HCT116 (cell line): Measurements from ENCODE around the gene ZNF697. TPM values are rescaled to one million over a fixed set of nuclear protein-coding genes. Genes with fewer than 3 reads are reported as not detected.

Experiments
- ATAC-seq: fragments of 200-7000 bp; cut with Tn5 transposase; 2 replicates; pipeline ENCODE4 v1.9.1; 2020; ENCODE audit warnings: mild to moderate bottlenecking, moderate library complexity
- BruUV-seq: library from RNA; stranded (reverse); fragments of 400-500 nt; replicated peaks from 2 replicates; lab custom pipeline; 2021; lab: Mats Ljungman, UMichigan
- CTCF ChIA-PET: fragments of 300-600 bp; sonication (Branson Sonifier 250); formaldehyde crosslinking; loops from one replicate; lab custom pipeline; 2021; ENCODE audit warnings: antibody characterized with exemption; lab: Charles Lee
- POLR2A ChIA-PET: fragments of 300-600, 350-600 bp; sonication (Branson Sonifier 250); formaldehyde crosslinking; loops from one replicate; lab custom pipeline; 2021; ENCODE audit warnings: antibody characterized with exemption; lab: Charles Lee
- RAD21 ChIA-PET, 2 experiments: fragments of 300-600 bp; sonication (Branson Sonifier 250); formaldehyde crosslinking; loops; one replicate each; lab custom pipeline; 2023; ENCODE audit warnings: low total read pairs in 2 of 2; ENCODE audit not compliant: uncharacterized antibody in 2 of 2, unreplicated experiment in 2 of 2, low non-redundant PET in 1 of 2; lab: Charles Lee
- DNase-seq: peaks from one replicate; pipeline ENCODE4 v3.0.0-alpha.2; 2010; ENCODE audit warnings: low read depth, low spot score
- H2AFZ ChIP-seq: fragments of 200-600 bp; shearing (Covaris generic), sonication (generic); 2 replicates; pipeline ENCODE4 v1.6.1; 2017; ENCODE audit warnings: low read depth, mixed run types, mixed read lengths, antibody characterized with exemption, low read length; ENCODE audit not compliant: poor library complexity, severe bottlenecking
- H3K27ac ChIP-seq: 2 replicates; pipeline ENCODE4 v1.5.1; 2012; ENCODE audit warnings: low read depth, low read length
- H3K27me3 ChIP-seq: fragments of 200-600 bp; sonication (generic); 2 replicates; pipeline ENCODE4 v1.6.1; 2016; ENCODE audit warnings: mixed run types, low read length, mixed read lengths; ENCODE audit not compliant: insufficient read depth
- H3K36me3 ChIP-seq, 2 experiments: fragments of 200-500 bp in 1 of 2; fragments of 200-600 bp in 1 of 2; sonication (Bioruptor generic) in 1 of 2; sonication (generic) in 1 of 2; 2 replicates each; pipeline versions ENCODE4 v1.5.1 to v1.6.1; 2014 to 2016; ENCODE audit warnings: low read length in 2 of 2, inconsistent platforms in 1 of 2, mixed read lengths in 1 of 2, mixed run types in 1 of 2; ENCODE audit not compliant: insufficient read depth in 2 of 2, control insufficient read depth in 1 of 2
- H3K4me1 ChIP-seq, 2 experiments: fragments of 200-600 bp in 1 of 2; sonication (generic) in 1 of 2; 2 replicates each; pipeline versions ENCODE4 v1.5.1 to v1.6.1; 2012 to 2017; ENCODE audit warnings: low read length in 2 of 2, inconsistent platforms in 1 of 2, mild to moderate bottlenecking in 1 of 2, mixed read lengths in 1 of 2, mixed run types in 1 of 2, moderate library complexity in 1 of 2; ENCODE audit not compliant: insufficient read depth in 2 of 2, control insufficient read depth in 1 of 2
- H3K4me2 ChIP-seq: fragments of 200-600 bp; sonication (generic); 2 replicates; pipeline ENCODE4 v1.6.1; 2017; ENCODE audit warnings: mixed run types, low read length, mixed read lengths
- H3K4me3 ChIP-seq, 2 experiments: fragments of 200-600 bp in 1 of 2; sonication (generic) in 1 of 2; replicated peaks in 1 of 2; 2 replicates each; pipeline ENCODE4 v1.5.1; 2011 to 2016; ENCODE audit warnings: low read length in 2 of 2, control low read depth in 1 of 2, low read depth in 1 of 2, mild to moderate bottlenecking in 1 of 2, mixed read lengths in 1 of 2, mixed run types in 1 of 2
- H3K79me2 ChIP-seq: fragments of 200-600 bp; sonication (generic); 2 replicates; pipeline ENCODE4 v1.6.1; 2017; ENCODE audit warnings: mild to moderate bottlenecking, mixed run types, low read length, moderate library complexity, mixed read lengths; ENCODE audit not compliant: insufficient read depth
- H3K9ac ChIP-seq: fragments of 200-600 bp; sonication (generic); 2 replicates; pipeline ENCODE4 v1.6.1; 2016; ENCODE audit warnings: low read length, mixed read lengths
- H3K9me2 ChIP-seq: fragments of 200-600 bp; sonication (generic), shearing (Covaris generic); 2 replicates; pipeline ENCODE4 v1.6.1; 2017; ENCODE audit warnings: mixed run types, mild to moderate bottlenecking, moderate library complexity; ENCODE audit not compliant: insufficient read depth
- H3K9me3 ChIP-seq, 2 experiments: fragments of 200-500 bp in 1 of 2; fragments of 200-600 bp in 1 of 2; sonication (Bioruptor generic) in 1 of 2; sonication (generic) in 1 of 2; 2 replicates each; pipeline ENCODE4 v1.6.1; 2014 to 2017; ENCODE audit warnings: low read length in 2 of 2, mixed read lengths in 2 of 2, inconsistent platforms in 1 of 2, low read depth in 1 of 2, mild to moderate bottlenecking in 1 of 2, mixed run types in 1 of 2, moderate library complexity in 1 of 2; ENCODE audit not compliant: control insufficient read depth in 1 of 2, insufficient read depth in 1 of 2
- H4K20me1 ChIP-seq: fragments of 200-600 bp; sonication (generic), shearing (Covaris generic); 2 replicates; pipeline ENCODE4 v1.6.1; 2017; ENCODE audit warnings: mixed run types, mild to moderate bottlenecking, moderate library complexity; ENCODE audit not compliant: insufficient read depth
- ATF3 ChIP-seq: IDR thresholded peaks from 2 replicates; pipeline ENCODE4 v1.6.1; 2012
- CBX3 ChIP-seq: IDR thresholded peaks from 2 replicates; pipeline ENCODE4 v1.6.1; 2012; ENCODE audit warnings: low read depth
- EZH2 ChIP-seq: fragments of 200-600 bp; sonication (generic); IDR thresholded peaks from 2 replicates; pipeline ENCODE4 v1.6.1; 2017; ENCODE audit warnings: antibody characterized with exemption, mixed run types
- EZH2phosphoT487 ChIP-seq: fragments of 200-600 bp; IDR thresholded peaks from 2 replicates; pipeline ENCODE4 v1.6.1; 2018; ENCODE audit warnings: antibody characterized with exemption, borderline replicate concordance
- POLR2A ChIP-seq: IDR thresholded peaks from 2 replicates; pipeline ENCODE4 v1.7.0; 2011; ENCODE audit warnings: borderline replicate concordance; ENCODE audit not compliant: insufficient read depth, insufficient read length; ENCODE audit errors: extremely low read depth
- POLR2AphosphoS5 ChIP-seq: IDR thresholded peaks from 2 replicates; pipeline ENCODE4 v1.6.1; 2011; ENCODE audit warnings: mild to moderate bottlenecking, low read depth, low read length, moderate library complexity
- SP1 ChIP-seq: IDR thresholded peaks from 2 replicates; pipeline ENCODE4 v1.6.1; 2012; ENCODE audit warnings: low read depth
- YY1 ChIP-seq: IDR thresholded peaks from 2 replicates; pipeline ENCODE4 v1.6.1; 2011; ENCODE audit warnings: low read length, low read depth, moderate library complexity, mild to moderate bottlenecking; ENCODE audit not compliant: insufficient replicate concordance; ENCODE audit errors: extremely low read depth
- ZNF274 ChIP-seq: fragments of 200-500 bp; sonication (Bioruptor generic); IDR thresholded peaks from 2 replicates; pipeline ENCODE4 v1.6.1; 2014; ENCODE audit warnings: mild to moderate bottlenecking, low read depth, low read length, inconsistent platforms
- intact Hi-C: fragments of 100-400 bp; cut with micrococcal nuclease; formaldehyde crosslinking; loops from 2 replicates; pipeline ENCODE4 v1.10.0; 2022
- total RNA-seq: library from RNA; stranded (reverse); gene quantifications from one replicate; pipeline ENCODE4 v1.2.1, GENCODE V29; 2021; ENCODE audit not compliant: unreplicated experiment
- TF ChIP-seq, protein P1 (sequence below): IDR thresholded peaks from 2 replicates; pipeline ENCODE4 v1.6.1; 2011; ENCODE audit warnings: mild to moderate bottlenecking, low read length, moderate library complexity; ENCODE audit not compliant: insufficient replicate concordance; ENCODE audit errors: extremely low read depth

The ZNF697 gene
- total RNA-seq, 1 experiment from 2014 or later = 5.9 TPM

DNA sequence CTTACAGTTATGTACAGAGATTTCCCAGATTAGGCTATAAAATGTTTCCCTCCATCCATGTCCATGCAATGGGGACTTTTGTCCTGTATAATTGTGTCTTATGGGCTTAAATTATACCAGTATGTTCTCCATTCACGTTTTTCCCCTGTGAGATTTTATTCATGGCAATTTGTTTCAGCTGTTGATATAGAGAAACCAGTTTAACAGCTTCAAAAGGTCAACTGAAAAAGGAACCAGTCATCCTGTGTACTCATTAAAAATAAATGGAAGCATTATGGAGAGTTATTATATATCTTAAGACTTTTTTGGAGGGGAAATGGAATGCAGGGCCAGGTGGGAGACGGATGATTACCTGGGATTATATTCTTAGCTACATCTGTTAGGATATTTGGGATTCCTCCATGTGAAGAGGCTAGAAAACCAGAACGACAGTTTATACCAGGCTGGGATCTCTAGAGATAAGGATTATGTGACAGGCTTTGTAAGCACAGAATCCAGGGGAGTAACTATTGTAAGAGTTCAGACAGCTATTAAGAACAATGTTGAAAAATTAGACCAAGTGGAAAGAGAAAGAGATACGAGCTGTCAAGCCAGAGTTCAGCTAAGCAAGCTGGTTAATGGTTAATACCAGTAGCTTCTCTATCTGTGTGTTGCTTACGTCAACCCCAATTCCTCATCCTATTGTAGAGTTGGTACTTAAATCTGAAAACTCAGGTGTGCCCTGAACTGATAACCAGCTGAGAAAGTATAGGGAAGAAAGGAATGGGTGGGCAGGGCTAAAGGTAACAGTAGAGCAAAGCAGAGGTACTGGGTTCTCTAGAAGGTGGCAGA, 12.4 kb upstream of the ZNF697 start (continued):
- TF ChIP-seq, protein P1, sequence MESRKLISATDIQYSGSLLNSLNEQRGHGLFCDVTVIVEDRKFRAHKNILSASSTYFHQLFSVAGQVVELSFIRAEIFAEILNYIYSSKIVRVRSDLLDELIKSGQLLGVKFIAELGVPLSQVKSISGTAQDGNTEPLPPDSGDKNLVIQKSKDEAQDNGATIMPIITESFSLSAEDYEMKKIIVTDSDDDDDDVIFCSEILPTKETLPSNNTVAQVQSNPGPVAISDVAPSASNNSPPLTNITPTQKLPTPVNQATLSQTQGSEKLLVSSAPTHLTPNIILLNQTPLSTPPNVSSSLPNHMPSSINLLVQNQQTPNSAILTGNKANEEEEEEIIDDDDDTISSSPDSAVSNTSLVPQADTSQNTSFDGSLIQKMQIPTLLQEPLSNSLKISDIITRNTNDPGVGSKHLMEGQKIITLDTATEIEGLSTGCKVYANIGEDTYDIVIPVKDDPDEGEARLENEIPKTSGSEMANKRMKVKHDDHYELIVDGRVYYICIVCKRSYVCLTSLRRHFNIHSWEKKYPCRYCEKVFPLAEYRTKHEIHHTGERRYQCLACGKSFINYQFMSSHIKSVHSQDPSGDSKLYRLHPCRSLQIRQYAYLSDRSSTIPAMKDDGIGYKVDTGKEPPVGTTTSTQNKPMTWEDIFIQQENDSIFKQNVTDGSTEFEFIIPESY = no peak
- TF ChIP-seq EZH2 = no peak
- no peak for TF ChIP-seq POLR2A
- no peak for TF ChIP-seq SP1
- TF ChIP-seq YY1 = no peak
- TF ChIP-seq CBX3 = no peak
- TF ChIP-seq ZNF274 = no peak
- TF ChIP-seq ATF3 = no peak
- no peak for TF ChIP-seq POLR2AphosphoS5

GRCh38 chr1:119659628-119660027, 11.6 kb upstream of the ZNF697 start:
- H2AFZ ChIP-seq = no peak overlapping the region
- no TSS peak for BruUV-seq
- no peaks in the 10 kb centered on the region for H4K20me1 ChIP-seq
- ATAC-seq (no peak), DNase-seq (no peak)
- H3K9ac ChIP-seq = no peak overlapping the region
- H3K4me2 ChIP-seq = no peak overlapping the region
- no peaks in the 10 kb centered on the region for H3K9me2 ChIP-seq
- CTCF ChIA-PET = interaction anchor here (0.8 to 10.0 kb wide), 7 partner anchors 10 to 48 kb away, joined by 3 to 69 read pairs (median 4); partner anchors contain the start of gene ZNF697
- intact Hi-C loops = no loop called here
- no peak overlapping the region for H3K4me3 ChIP-seq
- RAD21 ChIA-PET = no interaction called here
- TF ChIP-seq EZH2phosphoT487 (no peak), EZH2 (no peak), POLR2A (no peak)
- H3K79me2 ChIP-seq = no peaks in the 10 kb centered on the region
- POLR2A ChIA-PET = interaction anchor here (2.2 kb wide), 1 partner anchor 11 kb away, joined by 8 read pairs; the partner anchor contains the start of gene ZNF697
- H3K36me3 ChIP-seq = no peaks in the 10 kb centered on the region
- H3K4me1 ChIP-seq = peaks cover 0 to 5% of the 10 kb centered on the region in 2 experiments; a peak in 1 of 4 replicates
- H3K27ac ChIP-seq = no peak overlapping the region
- H3K27me3 ChIP-seq = peaks cover 21% of the 10 kb centered on the region
- H3K9me3 ChIP-seq = no peaks in the 10 kb centered on the region
